Common myeloid progenitor, CD34-positive (primary cell): ENCODE measurements around the gene LINGO3.

Source experiments
- CTCF ChIA-PET: fragments of 350-600 bp; sonication (Branson Sonifier 250); formaldehyde crosslinking; loops from one replicate; lab custom pipeline; 2021; ENCODE audit warnings: antibody characterized with exemption; lab: Charles Lee
- POLR2A ChIA-PET: fragments of 350-600 bp; sonication (Branson Sonifier 250); formaldehyde crosslinking; loops from one replicate; lab custom pipeline; 2021; ENCODE audit warnings: antibody characterized with exemption; lab: Charles Lee
- DNase-seq, 3 donors: peaks; one replicate each; pipeline versions ENCODE4 v3.0.0 to v3.0.0-alpha.2; 2013
- H3K27ac ChIP-seq, 2 experiments: 1 replicate in 1 of 2; 2 replicates in 1 of 2; pipeline ENCODE4 v1.7.0; 2013; ENCODE audit warnings: inconsistent platforms in 2 of 2, low read length in 2 of 2, mild to moderate bottlenecking in 2 of 2, low read depth in 1 of 2, moderate library complexity in 1 of 2; ENCODE audit not compliant: severe bottlenecking in 2 of 2, insufficient read depth in 1 of 2, poor library complexity in 1 of 2
- H3K27me3 ChIP-seq, 5 experiments: replicated peaks in 2 of 5; 1 replicate in 3 of 5; 2 replicates in 2 of 5; pipeline versions ENCODE4 v1.6.1 to v1.7.0; 2013; ENCODE audit warnings: low read length in 4 of 5, mild to moderate bottlenecking in 2 of 5, moderate library complexity in 2 of 5, inconsistent platforms in 1 of 5; ENCODE audit not compliant: insufficient read depth in 5 of 5, control insufficient read depth in 4 of 5
- H3K36me3 ChIP-seq, 4 experiments: 1 replicate in 2 of 4; 2 replicates in 2 of 4; pipeline versions ENCODE4 v1.6.1 to v1.7.0; 2013; ENCODE audit warnings: low read length in 3 of 4, control low read depth in 1 of 4, mild to moderate bottlenecking in 1 of 4; ENCODE audit not compliant: control insufficient read depth in 4 of 4, insufficient read depth in 4 of 4
- H3K4me1 ChIP-seq, 4 experiments: 1 replicate in 3 of 4; 2 replicates in 1 of 4; pipeline versions ENCODE4 v1.6.1 to v1.7.1; 2013; ENCODE audit warnings: low read length in 3 of 4, mild to moderate bottlenecking in 3 of 4, control low read depth in 1 of 4, inconsistent platforms in 1 of 4, moderate library complexity in 1 of 4; ENCODE audit not compliant: control insufficient read depth in 4 of 4, insufficient read depth in 4 of 4; ENCODE audit errors: control extremely low read depth in 1 of 4
- H3K4me3 ChIP-seq, 7 experiments: 1 replicate in 4 of 7; 2 replicates in 3 of 7; pipeline versions ENCODE4 v1.5.1 to v1.7.0; 2013; ENCODE audit warnings: mild to moderate bottlenecking in 7 of 7, low read length in 6 of 7, moderate library complexity in 6 of 7, inconsistent platforms in 2 of 7, low read depth in 2 of 7, control low read depth in 1 of 7; ENCODE audit not compliant: insufficient read depth in 4 of 7, control insufficient read depth in 1 of 7; ENCODE audit errors: extremely low read depth in 1 of 7
- H3K9me3 ChIP-seq, 5 experiments: 1 replicate in 4 of 5; 2 replicates in 1 of 5; pipeline versions ENCODE4 v1.6.1 to v1.7.1; 2013; ENCODE audit warnings: low read length in 4 of 5, mild to moderate bottlenecking in 2 of 5, inconsistent platforms in 1 of 5, low read depth in 1 of 5, moderate library complexity in 1 of 5; ENCODE audit not compliant: control insufficient read depth in 4 of 5, insufficient read depth in 2 of 5; ENCODE audit errors: control extremely low read depth in 1 of 5
- WGBS: methylation state at CpG from one replicate; pipeline ENCODE4 v1.1.5; 2013; ENCODE audit not compliant: insufficient coverage; 5-methylcytosine and 5-hydroxymethylcytosine counted together

LINGO3 gene

DNA sequence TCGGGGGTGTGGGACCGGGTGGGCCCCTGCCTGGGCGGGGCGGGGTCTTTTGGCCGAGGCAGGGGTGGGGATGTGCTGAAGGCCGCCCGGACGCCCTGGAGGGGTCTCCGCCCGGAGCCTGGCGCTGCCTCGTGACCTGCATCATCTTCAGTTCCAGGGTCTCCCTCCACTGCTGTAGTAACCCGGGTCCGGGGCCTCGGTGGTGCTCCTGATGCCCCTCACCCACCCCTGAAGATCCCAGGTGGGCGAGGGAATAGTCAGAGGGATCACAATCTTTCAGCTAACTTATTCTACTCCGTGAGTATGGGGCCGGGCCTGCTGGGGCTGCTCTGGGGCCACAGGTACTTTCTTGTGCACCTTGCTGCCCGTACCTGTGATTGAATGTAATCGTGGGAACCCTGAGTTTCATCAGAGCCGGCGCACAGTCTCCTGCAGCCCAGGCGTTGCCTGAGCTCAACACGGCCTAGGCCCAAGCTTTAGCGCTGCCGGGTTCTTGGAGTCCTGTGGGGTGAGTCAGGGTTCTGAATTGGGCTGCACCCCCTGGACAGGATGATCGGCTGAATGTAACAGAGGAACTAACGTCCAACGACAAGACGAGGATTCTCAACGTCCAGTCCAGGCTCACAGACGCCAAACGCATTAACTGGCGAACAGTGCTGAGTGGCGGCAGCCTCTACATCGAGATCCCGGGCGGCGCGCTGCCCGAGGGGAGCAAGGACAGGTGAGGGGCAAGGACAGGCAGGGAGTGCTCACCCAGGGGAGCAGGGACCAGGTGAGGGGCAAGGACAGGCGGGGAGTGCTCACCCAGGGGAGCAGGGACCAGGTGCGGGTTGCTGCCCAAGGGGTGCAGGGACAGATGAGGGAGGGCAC is 36.5 kb downstream of the LINGO3 start:
- POLR2A ChIA-PET: interaction anchor here (0.5 kb wide), 1 partner anchor 330 kb away, joined by 3 read pairs; no protein-coding TSS in a partner anchor
- CTCF ChIA-PET: interaction anchor here (0.7 to 6.0 kb wide), 6 partner anchors 12 to 36 kb away, joined by 3 to 44 read pairs (median 6); partner anchors contain the start of gene PLEKHJ1
- peak overlapping the region in 6 of 7 experiments; percentile 58 to 99 (median 96) for H3K4me3 ChIP-seq
- DNase-seq: no peak
- peaks cover 0 to 40% (median 19%) of the 10 kb centered on the region in 4 experiments for H3K36me3 ChIP-seq
- H3K4me1 ChIP-seq: peaks cover 8 to 62% (median 57%) of the 10 kb centered on the region in 4 experiments
- H3K27ac ChIP-seq: peak overlapping the region; percentile 15 to 90
- no peaks in the 10 kb centered on the region for H3K27me3 ChIP-seq
- H3K9me3 ChIP-seq: no peaks in the 10 kb centered on the region
- 46% methylated on average over 30 of the region's 43 CpGs for WGBS

DNA sequence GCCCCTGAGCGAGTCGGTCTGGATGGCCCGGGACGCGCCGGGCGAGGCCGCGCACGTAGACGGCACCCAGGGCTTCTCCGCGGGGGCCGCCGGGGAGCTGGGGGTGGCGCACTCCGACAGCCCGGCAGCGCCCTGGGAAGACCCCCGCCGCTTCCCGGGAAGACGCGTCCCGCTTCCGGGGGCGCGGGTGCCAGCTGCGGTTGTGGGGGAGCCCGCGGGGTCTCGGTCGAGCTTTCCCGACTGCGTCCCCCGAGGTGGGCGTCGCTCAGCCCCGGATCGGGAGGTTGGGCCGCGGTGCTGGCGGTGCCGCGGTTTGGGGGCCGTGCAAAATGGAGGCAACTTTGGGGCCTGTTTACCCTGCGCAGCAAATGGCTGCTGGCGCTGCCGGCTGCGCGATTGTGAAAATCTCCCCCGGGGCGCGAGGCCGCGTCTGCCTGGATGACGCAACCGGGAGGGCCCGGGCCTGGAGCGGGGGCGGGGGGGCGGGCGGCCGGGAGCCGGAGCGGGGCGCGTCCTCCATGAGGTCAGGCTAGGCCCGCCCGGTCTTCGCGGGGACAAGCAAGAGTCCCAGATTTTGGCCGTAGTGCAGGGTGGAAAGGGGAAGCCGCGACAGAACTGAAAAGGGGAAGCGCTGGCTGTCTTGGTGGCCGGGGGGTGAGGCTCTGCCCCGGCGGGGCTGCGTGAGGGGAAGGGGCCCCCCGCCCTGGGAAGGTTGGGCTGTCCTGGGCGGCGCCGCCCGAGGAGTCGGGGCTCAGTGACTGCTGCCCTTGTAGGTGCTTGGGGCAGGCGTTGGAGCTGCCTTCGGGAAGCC is 37.3 kb downstream of the LINGO3 start:
- no peaks in the 10 kb centered on the region for H3K9me3 ChIP-seq
- H3K27me3 ChIP-seq: no peaks in the 10 kb centered on the region
- peaks cover 0 to 34% (median 15%) of the 10 kb centered on the region in 4 experiments for H3K36me3 ChIP-seq
- DNase-seq: peak; percentile 84 to 95 (median 94)
- WGBS: under 1% methylated on average over 72 of the region's 88 CpGs
- ChIA-PET POLR2A (interaction anchor here (0.5 to 2.1 kb wide), 3 partner anchors 18 to 329 kb away, joined by 3 to 9 read pairs (median 5); no protein-coding TSS in a partner anchor), CTCF (interaction anchor here (0.6 to 6.0 kb wide), 6 partner anchors 11 to 207 kb away, joined by 3 to 44 read pairs (median 6); partner anchors contain the start of gene PLEKHJ1)
- peak overlapping the region; percentile 78 to 90 for H3K27ac ChIP-seq
- peak overlapping the region; percentile 91 to 99 (median 97) for H3K4me3 ChIP-seq
- H3K4me1 ChIP-seq: peaks cover 8 to 71% (median 63%) of the 10 kb centered on the region in 4 experiments

DNA sequence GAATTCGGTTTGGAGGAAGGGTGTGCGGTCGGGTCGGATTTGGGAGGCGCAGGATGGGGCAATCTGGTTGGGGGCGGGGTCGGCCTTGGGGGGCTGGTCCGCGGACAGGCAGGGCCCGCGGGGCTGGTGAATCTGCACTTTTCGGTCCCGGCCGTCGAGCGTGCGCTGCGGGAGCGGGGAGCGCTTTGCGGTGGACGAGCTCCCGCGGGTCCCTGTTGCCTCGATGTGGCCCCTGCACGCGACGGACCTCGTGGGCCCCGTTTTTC is 37.9 kb downstream of the LINGO3 start:
- DNase-seq: peak in 1 of 3 donors; percentile 39
- POLR2A ChIA-PET: interaction anchor here (1.1 to 2.1 kb wide), 4 partner anchors 17 to 35 kb away, joined by 4 to 9 read pairs (median 6); partner anchors contain the start of gene PLEKHJ1
- Histone ChIP-seq H3K4me3 (peak overlapping the region; percentile 91 to 99 (median 97)), H3K9me3 (no peaks in the 10 kb centered on the region), H3K27me3 (no peaks in the 10 kb centered on the region), H3K4me1 (peaks cover 8 to 72% (median 64%) of the 10 kb centered on the region in 4 experiments), H3K27ac (peak overlapping the region; percentile 78 to 90), H3K36me3 (peaks cover 0 to 29% (median 14%) of the 10 kb centered on the region in 4 experiments)
- WGBS: under 1% methylated on average over 30 of the region's 30 CpGs
- CTCF ChIA-PET: interaction anchor here (0.6 to 6.0 kb wide), 4 partner anchors 17 to 208 kb away, joined by 3 to 44 read pairs (median 6); no protein-coding TSS in a partner anchor

DNA sequence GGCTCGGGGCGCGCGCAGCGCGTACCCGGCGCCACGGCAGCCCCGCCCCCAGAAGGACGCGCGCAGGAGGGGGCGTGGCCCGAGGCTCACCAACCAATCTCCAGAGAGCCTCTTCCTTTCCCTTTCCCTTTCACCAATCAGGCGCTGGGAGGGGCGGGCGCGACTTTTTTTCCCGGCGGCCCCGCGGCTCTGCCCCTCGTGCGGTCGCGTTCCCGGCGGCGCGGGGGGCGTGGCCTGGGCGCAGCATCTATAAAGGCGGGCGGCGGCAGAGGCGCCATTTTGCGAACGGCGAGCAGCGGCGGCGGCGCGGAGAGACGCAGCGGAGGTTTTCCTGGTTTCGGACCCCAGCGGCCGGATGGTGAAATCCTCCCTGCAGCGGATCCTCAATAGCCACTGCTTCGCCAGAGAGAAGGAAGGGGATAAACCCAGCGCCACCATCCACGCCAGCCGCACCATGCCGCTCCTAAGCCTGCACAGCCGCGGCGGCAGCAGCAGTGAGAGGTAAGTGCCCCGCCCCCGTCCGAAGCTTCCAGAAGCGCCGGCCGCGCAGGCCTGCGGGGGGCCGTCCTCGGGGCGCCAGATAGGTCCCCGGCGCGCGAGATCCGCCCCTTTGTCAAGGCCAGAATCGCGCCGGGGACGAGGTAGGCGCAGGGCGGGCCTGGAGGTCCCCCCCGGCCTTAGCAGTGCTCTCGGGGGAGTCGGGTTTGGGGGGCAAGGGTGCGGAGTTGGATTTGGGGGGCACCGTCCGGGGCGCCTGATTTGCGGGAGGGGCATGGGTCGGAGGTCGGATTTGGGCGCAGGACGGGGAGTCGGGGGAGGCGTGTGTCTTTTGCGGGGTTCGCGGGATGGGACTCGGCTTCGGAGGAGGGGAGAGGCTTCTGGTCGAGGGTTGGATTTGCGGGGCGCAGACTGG is 38.5 kb downstream of the LINGO3 start:
- Histone ChIP-seq H3K36me3 (peaks cover 0 to 27% (median 14%) of the 10 kb centered on the region in 4 experiments), H3K27me3 (no peaks in the 10 kb centered on the region), H3K9me3 (no peaks in the 10 kb centered on the region), H3K27ac (peak overlapping the region; percentile 78 to 90), H3K4me1 (peaks cover 8 to 74% (median 68%) of the 10 kb centered on the region in 4 experiments), H3K4me3 (peak overlapping the region; percentile 91 to 99 (median 97))
- POLR2A ChIA-PET: interaction anchor here (0.7 to 2.1 kb wide), 7 partner anchors 17 to 34 kb away, joined by 3 to 9 read pairs (median 5); partner anchors contain the start of gene PLEKHJ1
- WGBS: 1% methylated on average over 72 of the region's 103 CpGs
- peak; percentile 95 to 97 (median 97) for DNase-seq
- CTCF ChIA-PET: interaction anchor here (0.9 to 6.0 kb wide), 3 partner anchors 16 to 46 kb away, joined by 3 to 44 read pairs (median 6); no protein-coding TSS in a partner anchor

DNA sequence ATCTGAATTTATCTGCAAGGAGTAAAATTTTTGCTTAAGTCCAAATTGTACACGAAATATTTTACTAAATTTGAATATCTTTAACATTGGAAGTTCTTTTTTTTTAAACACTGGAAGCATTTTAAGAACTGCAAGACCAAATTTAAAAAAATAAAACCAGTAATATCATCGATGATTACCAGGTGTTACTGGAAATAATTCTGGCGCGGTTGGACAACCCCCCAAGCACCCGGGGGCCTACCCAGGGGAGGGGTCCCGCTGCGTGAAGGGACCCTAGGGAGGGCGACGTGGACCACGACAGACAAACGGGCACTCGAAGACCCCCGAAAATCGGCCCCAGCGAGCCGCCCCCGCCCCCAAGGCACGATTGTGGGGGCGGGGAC is 39.1 kb downstream of the LINGO3 start:
- Histone ChIP-seq H3K9me3 (no peaks in the 10 kb centered on the region), H3K27ac (peak overlapping the region in 1 of 2 experiments; percentile 89), H3K27me3 (no peaks in the 10 kb centered on the region), H3K4me3 (peak overlapping the region; percentile 70 to 99 (median 97)), H3K4me1 (peaks cover 8 to 70% (median 62%) of the 10 kb centered on the region in 4 experiments), H3K36me3 (peaks cover 0 to 22% (median 12%) of the 10 kb centered on the region in 4 experiments)
- WGBS: under 1% methylated on average over 17 of the region's 19 CpGs
- ChIA-PET CTCF (no interaction called here), POLR2A (interaction anchor here (0.7 to 2.1 kb wide), 5 partner anchors 18 to 33 kb away, joined by 3 to 9 read pairs (median 4); partner anchors contain the start of gene PLEKHJ1)
- no peak for DNase-seq

DNA sequence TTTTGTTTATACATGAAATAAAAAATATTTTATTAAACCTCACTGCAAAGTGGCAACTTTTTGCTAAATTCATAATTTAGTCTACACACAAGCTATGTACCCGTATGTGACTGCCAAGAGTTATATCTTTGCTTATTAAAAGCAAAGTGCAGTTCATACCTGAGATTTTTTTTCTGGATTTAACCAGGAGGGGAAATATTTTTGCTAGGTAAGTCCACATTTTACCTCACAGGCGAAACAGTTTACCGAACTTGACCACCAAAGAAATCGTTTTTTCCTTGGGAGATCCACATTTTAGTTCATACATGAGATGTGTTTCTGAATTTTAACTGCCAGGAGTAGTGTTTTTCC is 39.5 kb downstream of the LINGO3 start:
- Histone ChIP-seq H3K4me3 (peak overlapping the region in 6 of 7 experiments; percentile 70 to 99 (median 96)), H3K27ac (peak overlapping the region in 1 of 2 experiments; percentile 89), H3K9me3 (no peaks in the 10 kb centered on the region), H3K36me3 (peaks cover 0 to 21% (median 12%) of the 10 kb centered on the region in 4 experiments), H3K27me3 (no peaks in the 10 kb centered on the region), H3K4me1 (peaks cover 8 to 70% (median 63%) of the 10 kb centered on the region in 4 experiments)
- WGBS: 80% methylated on average over 1 of the region's 4 CpGs
- CTCF ChIA-PET: no interaction called here
- POLR2A ChIA-PET: interaction anchor here (0.9 kb wide), 1 partner anchor 21 kb away, joined by 3 read pairs; no protein-coding TSS in a partner anchor
- DNase-seq: no peak
